MCF 10A (cell line): ENCODE measurements around the gene KIF23. TPM values are rescaled to one million over a fixed set of nuclear protein-coding genes. Genes with fewer than 3 reads are reported as not detected.

Source experiments
- BruUV-seq: library from RNA; stranded (reverse); fragments of 400-500 nt; replicated peaks from 2 replicates; lab custom pipeline; 2021; lab: Mats Ljungman, UMichigan
- CTCF ChIA-PET: fragments of 300-600 bp; sonication (Branson Sonifier 250); formaldehyde crosslinking; extraction: SDS; loops from one replicate; lab custom pipeline; 2021; ENCODE audit warnings: antibody characterized with exemption, inconsistent platforms; lab: Yijun Ruan, JAX
- POLR2A ChIA-PET: fragments of 300-600, 350-650 bp; sonication (Branson Sonifier 250); formaldehyde crosslinking; extraction: SDS; loops from one replicate; lab custom pipeline; 2020; ENCODE audit warnings: antibody characterized with exemption, inconsistent platforms; lab: Yijun Ruan, JAX
- DNase-seq: peaks from one replicate; pipeline ENCODE4 v3.0.0-alpha.2; 2018; ENCODE audit not compliant: unreplicated experiment
- H3K27ac Mint-ChIP-seq: one replicate; pipeline ENCODE4 v1.8.0; 2022; ENCODE audit warnings: mild to moderate bottlenecking, low read depth, mixed read lengths; ENCODE audit not compliant: unreplicated experiment
- H3K27me3 Mint-ChIP-seq: one replicate; pipeline ENCODE4 v1.8.0; 2022; ENCODE audit warnings: mixed read lengths; ENCODE audit not compliant: insufficient read depth, unreplicated experiment
- H3K36me3 Mint-ChIP-seq: one replicate; pipeline ENCODE4 v1.8.0; 2022; ENCODE audit warnings: mild to moderate bottlenecking, moderate library complexity, mixed read lengths; ENCODE audit not compliant: insufficient read depth, unreplicated experiment
- H3K4me1 Mint-ChIP-seq: one replicate; pipeline ENCODE4 v1.8.0; 2022; ENCODE audit warnings: mixed read lengths; ENCODE audit not compliant: insufficient read depth, unreplicated experiment
- H3K4me3 Mint-ChIP-seq: one replicate; pipeline ENCODE4 v1.8.0; 2022; ENCODE audit warnings: mild to moderate bottlenecking, moderate library complexity, mixed read lengths; ENCODE audit not compliant: unreplicated experiment
- H3K9me3 Mint-ChIP-seq: one replicate; pipeline ENCODE4 v1.8.0; 2022; ENCODE audit warnings: mixed read lengths; ENCODE audit not compliant: unreplicated experiment
- intact Hi-C: fragments of 100-400 bp; cut with micrococcal nuclease; formaldehyde crosslinking; loops from 2 replicates; pipeline ENCODE4 v1.14.1; 2022
- total RNA-seq: library from RNA; stranded (reverse); gene quantifications from 2 replicates; pipeline ENCODE4 v1.2.3, GENCODE V29; 2022
- TF ChIP-seq, protein P1 (sequence below): fragments of 200-600 bp; IDR thresholded peaks from one replicate; pipeline ENCODE4 v1.8.0; 2022; ENCODE audit warnings: antibody characterized with exemption, mild to moderate bottlenecking; ENCODE audit not compliant: unreplicated experiment

The KIF23 gene
- total RNA-seq, 1 experiment from 2014 or later, result 50.2 TPM

DNA sequence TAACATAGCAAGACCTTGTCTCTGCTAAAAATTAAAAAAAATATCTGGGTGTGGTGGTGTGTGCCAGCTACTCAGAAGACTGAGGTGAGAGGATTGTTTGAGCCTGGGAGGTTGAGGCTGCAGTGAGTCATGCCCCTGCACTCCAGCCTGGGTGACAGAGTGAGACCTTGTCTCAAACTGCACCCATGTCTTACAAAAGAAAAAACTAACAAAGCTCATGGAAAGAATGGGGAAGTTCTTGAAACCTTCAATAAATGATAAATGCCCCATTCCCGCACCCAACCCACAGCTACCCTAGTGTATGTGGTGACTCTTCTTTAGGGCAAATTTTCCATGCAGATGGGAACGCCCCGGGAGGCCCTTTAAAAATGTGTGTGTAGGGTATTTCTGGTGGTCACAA lies 66.8 kb downstream of the KIF23 start:
- TF ChIP-seq, protein P1, sequence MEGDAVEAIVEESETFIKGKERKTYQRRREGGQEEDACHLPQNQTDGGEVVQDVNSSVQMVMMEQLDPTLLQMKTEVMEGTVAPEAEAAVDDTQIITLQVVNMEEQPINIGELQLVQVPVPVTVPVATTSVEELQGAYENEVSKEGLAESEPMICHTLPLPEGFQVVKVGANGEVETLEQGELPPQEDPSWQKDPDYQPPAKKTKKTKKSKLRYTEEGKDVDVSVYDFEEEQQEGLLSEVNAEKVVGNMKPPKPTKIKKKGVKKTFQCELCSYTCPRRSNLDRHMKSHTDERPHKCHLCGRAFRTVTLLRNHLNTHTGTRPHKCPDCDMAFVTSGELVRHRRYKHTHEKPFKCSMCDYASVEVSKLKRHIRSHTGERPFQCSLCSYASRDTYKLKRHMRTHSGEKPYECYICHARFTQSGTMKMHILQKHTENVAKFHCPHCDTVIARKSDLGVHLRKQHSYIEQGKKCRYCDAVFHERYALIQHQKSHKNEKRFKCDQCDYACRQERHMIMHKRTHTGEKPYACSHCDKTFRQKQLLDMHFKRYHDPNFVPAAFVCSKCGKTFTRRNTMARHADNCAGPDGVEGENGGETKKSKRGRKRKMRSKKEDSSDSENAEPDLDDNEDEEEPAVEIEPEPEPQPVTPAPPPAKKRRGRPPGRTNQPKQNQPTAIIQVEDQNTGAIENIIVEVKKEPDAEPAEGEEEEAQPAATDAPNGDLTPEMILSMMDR, result no peak
- Mint-ChIP-seq H3K27ac (no peak overlapping the region), H3K4me1 (peaks cover 8% of the 10 kb centered on the region), H3K27me3 (no peaks in the 10 kb centered on the region), H3K36me3 (no peaks in the 10 kb centered on the region), H3K4me3 (no peak overlapping the region), H3K9me3 (no peaks in the 10 kb centered on the region)
- intact Hi-C loops, result no loop called here
- no peak for DNase-seq
- CTCF ChIA-PET, result interaction anchor here (0.6 to 1.6 kb wide), 4 partner anchors 21 to 1035 kb away, joined by 3 to 6 read pairs (median 4); no protein-coding TSS in a partner anchor
- BruUV-seq, result no TSS peak
- POLR2A ChIA-PET, result interaction anchor here (1.3 kb wide), 1 partner anchor 18 kb away, joined by 4 read pairs; no protein-coding TSS in a partner anchor

DNA sequence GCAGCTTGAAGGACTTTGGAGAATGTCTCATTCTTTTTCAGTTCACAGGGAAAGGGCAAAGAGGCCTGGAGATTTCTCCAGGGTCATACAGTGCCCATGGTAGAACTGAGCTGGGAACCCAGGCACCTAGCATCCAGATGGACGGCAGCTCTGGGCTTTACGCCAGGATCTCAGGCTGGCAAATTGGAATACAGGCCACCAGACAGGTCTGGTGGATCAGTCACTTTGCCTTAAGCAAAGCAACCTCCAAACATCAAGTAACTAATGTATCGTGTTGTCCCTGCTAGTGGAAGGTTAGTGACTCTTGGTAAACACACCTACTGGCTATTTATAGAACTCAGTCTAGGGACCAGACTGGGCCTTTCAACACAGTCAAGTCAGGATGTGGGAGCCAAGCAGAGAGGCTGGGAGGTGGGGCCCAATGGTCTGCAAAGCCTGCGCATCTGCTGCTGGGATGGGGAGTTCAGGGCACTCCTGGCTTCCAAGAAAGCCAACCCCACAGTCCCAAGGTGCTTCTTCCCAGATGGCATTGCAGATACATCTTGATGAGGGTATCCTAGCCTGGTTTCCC lies 68.6 kb downstream of the KIF23 start:
- no peak overlapping the region for H3K27ac Mint-ChIP-seq
- ChIA-PET CTCF (no interaction called here), POLR2A (no interaction called here)
- TF ChIP-seq, protein P1, result no peak
- H3K4me1 Mint-ChIP-seq, result peaks cover 8% of the 10 kb centered on the region
- H3K27me3 Mint-ChIP-seq, result no peaks in the 10 kb centered on the region
- no peak overlapping the region for H3K4me3 Mint-ChIP-seq
- intact Hi-C loops, result no loop called here
- no peak for DNase-seq
- no peaks in the 10 kb centered on the region for H3K36me3 Mint-ChIP-seq
- no TSS peak for BruUV-seq
- H3K9me3 Mint-ChIP-seq, result no peaks in the 10 kb centered on the region

DNA sequence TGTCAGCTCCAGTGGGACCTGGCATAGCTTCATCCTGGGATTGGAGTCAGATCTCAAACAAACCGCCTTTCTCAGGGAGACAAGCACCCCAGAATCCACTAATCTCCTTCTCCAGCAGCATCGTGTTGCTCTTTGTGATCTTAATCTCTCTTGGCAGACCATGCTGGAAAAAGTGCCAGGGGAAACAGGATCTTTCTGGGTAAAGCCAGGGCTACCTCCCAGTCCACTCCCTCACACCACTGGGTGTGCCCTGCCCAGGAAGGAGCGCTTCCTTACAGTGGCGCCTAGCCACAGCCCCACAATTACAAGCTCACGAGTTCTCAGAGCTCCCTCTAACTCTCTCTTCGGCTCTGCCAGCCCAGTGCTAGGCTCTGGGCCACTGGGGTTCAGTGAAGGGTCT lies 70.7 kb downstream of the KIF23 start:
- peak overlapping the region; percentile 75 for H3K27ac Mint-ChIP-seq
- H3K9me3 Mint-ChIP-seq, result peaks cover 2% of the 10 kb centered on the region
- BruUV-seq, result no TSS peak
- peak; percentile 60 for DNase-seq
- peaks cover 5% of the 10 kb centered on the region for H3K27me3 Mint-ChIP-seq
- TF ChIP-seq, protein P1, result no peak
- ChIA-PET CTCF (interaction anchor here (0.7 kb wide), 1 partner anchor 20 kb away, joined by 5 read pairs; no protein-coding TSS in a partner anchor), POLR2A (no interaction called here)
- intact Hi-C loops, result no loop called here
- no peaks in the 10 kb centered on the region for H3K36me3 Mint-ChIP-seq
- H3K4me1 Mint-ChIP-seq, result peaks cover 8% of the 10 kb centered on the region
- no peak overlapping the region for H3K4me3 Mint-ChIP-seq

DNA sequence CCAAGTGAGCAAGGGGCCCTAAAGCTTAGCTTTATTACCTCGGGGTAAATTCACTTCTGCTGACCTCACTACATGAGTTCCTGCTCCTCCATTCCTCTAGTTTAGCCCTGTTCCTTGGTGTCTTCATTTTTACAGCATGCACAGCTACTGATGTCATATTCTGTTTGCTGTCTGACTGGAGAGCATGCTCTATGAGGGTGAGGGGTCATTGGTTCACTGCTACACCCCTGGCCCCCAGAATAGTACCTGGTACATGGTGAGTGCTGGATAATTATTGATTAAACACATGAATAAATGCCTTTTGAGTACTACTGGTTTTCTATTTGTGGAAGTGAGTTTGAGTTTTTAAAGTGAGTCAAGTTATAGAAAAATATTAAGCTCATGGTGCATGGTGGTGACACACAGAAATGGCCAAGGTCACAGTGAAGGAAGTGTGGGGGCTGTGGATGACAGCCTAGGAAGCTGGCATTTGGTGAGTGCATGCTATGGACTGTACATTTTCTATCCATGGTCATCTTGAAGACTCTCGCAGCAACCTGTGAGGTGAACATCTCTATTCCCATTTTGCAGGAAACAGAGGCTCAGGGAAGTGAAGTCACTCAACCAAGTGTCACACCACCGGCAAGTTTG lies 72.4 kb downstream of the KIF23 start:
- H3K27ac Mint-ChIP-seq, result no peak overlapping the region
- H3K9me3 Mint-ChIP-seq, result peaks cover 8% of the 10 kb centered on the region
- CTCF ChIA-PET, result no interaction called here
- TF ChIP-seq, protein P1, result no peak
- no peaks in the 10 kb centered on the region for H3K36me3 Mint-ChIP-seq
- H3K27me3 Mint-ChIP-seq, result peaks cover 17% of the 10 kb centered on the region
- peaks cover 14% of the 10 kb centered on the region for H3K4me1 Mint-ChIP-seq
- intact Hi-C loops, result no loop called here
- no TSS peak for BruUV-seq
- H3K4me3 Mint-ChIP-seq, result no peak overlapping the region
- POLR2A ChIA-PET, result interaction anchor here (0.5 to 0.7 kb wide), 2 partner anchors 564 to 613 kb away, joined by 3 read pairs; no protein-coding TSS in a partner anchor
- no peak for DNase-seq
